IPS-NIHi7 (cell line): ENCODE measurements around the gene MTMR11.
"Not testable (repeated sequence)": the region's sequence is repeated elsewhere in the genome, so short reads cannot be mapped to it uniquely, and the experiment has no call there.

Source experiments
- DNase-seq: peaks from one replicate; pipeline ENCODE4 v3.0.0; 2012; ENCODE audit warnings: mixed read lengths; ENCODE audit errors: extremely low spot score

The MTMR11 gene

GRCh38 chr1:149936170-149936991 lies at the start of gene MTMR11:
TSS of gene MTMR11 (minus strand) at chr1:149936879. CDS start at chr1:149936647, 232 bp downstream.
- peak; percentile 47 for DNase-seq

DNA sequence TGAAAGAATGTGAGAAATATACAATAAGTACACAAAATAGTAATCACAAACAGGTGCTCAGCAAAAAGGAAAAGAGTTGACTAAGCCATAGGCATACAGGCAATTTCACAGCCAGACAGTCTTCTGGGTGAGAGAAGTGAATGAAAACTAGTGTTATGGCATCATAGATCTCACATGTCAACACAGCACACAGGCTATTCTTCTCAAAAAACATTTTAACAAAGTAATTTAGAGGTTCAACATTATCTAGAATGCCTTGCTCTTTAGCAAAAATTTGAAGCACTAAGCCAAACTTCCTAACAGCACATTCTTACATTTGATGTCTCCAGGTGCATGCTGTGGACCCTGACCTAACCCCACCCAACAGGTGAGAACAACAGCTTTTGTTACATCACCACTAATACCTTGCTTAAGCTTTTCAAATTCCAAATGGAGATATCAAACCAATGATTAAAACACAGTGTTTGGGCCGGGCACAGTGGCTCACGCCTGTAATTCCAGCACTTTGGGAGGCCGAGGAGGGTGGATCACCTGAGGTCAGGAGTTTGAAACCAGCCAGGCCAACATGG lies 43.4 kb upstream of the MTMR11 start:
- DNase-seq: no peak

DNA sequence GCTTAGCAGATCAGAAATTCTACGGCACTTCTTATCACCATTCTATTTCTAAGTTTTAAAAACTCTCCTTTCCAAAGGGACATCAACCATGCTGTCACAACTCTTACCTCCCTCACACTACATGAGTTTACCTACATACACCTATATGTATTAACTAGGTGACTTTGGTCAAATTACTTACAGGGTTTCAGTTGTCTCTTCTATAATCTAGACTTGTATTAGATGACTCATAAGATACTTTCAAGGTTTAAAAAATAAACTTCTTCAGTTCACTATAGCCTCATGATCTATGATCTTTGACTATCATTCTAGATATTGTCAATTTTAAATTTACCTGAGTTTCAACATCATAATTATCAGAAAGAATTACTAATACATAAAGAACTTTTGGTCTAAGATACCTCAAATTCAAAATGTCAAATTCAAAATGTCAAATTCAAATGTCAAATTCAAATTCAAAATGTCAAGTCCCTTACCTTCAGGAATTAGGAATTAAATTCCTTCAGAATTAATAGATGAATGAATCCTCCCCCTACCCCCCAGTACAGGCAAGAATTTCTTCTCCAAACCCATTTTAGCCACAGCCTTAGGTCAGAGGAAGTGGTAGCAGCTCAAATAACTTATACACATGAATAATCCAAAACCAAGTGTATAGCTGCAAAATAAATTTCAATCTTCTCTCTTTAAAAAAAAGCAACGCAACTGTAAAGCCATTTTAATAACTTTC lies 42.7 kb upstream of the MTMR11 start:
- no peak for DNase-seq

- DNase-seq: no peak
Measured at GRCh38 chr1:149978547-149979023, 41.9 kb upstream of the MTMR11 start.

DNA sequence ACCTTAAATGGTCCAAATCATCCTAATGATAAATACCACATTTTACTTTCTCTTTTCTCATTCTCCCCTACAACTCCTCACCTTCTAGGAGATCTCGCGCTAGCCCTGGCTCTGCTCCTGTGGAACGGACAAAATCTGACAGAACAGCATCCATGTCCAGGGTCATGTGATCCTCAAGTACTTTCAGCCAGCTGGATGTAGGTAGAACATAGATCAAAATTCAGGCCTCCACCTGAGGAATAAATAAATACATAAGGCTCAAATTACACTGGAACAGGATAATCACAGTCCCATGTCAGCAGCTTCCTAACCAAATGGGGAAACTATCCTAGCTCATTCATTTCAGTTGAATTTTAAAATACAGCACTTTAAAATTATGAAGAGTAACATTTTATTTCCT lies 40.7 kb upstream of the MTMR11 start:
- DNase-seq: no peak

GRCh38 chr1:149972547-149972946 lies 35.9 kb upstream of the MTMR11 start:
- no peak for DNase-seq

DNA sequence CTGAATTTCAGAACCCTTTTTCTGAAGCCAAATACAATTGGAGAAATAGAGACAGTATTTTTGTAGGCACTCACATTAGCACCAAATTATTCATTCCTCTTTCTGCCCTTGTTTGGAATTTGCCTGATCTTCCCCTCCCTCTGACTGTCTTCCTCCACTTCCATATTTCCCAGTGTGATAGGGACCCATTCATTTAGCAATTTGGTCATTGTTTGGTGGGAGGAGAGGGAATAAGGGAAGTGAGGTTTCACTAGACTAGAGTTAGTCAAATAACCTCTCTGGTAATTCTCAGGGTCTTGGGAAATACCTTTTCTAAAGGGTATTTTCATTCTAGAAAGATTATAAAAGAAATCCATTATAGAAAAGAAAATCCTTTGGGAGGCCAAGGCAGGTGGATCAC lies 31.0 kb upstream of the MTMR11 start:
- no peak for DNase-seq

- no peak for DNase-seq
Measured at GRCh38 chr1:149967041-149967440, 30.4 kb upstream of the MTMR11 start.

GRCh38 chr1:149966405-149966804 lies 29.7 kb upstream of the MTMR11 start:
- no peak for DNase-seq

DNA sequence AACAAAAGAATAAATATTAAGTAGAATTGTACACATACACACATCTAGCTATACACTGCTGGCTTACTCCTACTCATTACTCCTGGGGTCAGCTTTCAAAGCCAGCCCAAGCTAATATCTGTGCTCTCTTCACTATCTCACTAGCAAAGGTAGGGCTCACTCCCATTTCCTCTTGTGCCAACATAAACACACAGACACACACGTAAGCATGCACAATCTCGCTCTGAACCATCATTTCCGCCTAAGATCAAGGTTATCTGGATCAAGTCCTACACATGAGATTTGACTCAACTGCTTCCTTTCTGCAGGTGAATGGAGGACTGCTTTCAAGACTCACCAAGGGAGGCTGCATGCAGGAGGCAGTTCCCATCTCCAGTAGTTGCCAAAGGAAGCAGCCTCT lies 28.8 kb upstream of the MTMR11 start:
- no peak for DNase-seq

GRCh38 chr1:149963358-149963757 lies 26.7 kb upstream of the MTMR11 start:
- no peak for DNase-seq

DNA sequence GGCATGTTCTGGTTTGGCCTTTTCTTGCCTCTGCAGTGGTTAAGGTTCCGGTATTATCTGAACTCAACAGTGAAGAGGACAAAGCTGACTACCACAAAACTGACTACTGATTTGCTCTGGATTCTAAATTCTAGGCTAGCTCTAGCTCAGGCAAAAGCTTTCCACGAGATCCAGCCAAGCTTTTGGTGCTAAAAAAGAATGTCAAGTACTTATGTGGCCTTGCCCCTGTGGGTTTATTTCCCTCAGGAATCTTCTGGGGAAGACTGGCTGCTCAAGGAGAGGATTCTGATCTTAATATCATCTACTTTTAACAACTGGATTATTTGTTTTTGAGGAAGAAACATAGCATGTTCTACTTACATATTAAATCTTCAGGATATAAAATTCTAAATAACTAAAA lies 26.1 kb upstream of the MTMR11 start:
- no peak for DNase-seq

- peak; percentile 65 for DNase-seq
Measured at GRCh38 chr1:149962039-149962647, 25.5 kb upstream of the MTMR11 start.

- DNase-seq: not testable (repeated sequence)
Measured at GRCh38 chr1:149957548-149957947, 20.9 kb upstream of the MTMR11 start.

- no peak for DNase-seq
Measured at GRCh38 chr1:149949911-149950310, 13.2 kb upstream of the MTMR11 start.

GRCh38 chr1:149945206-149945605 lies 8.5 kb upstream of the MTMR11 start:
- no peak for DNase-seq

- no peak for DNase-seq
Measured at GRCh38 chr1:149942885-149943284, 6.2 kb upstream of the MTMR11 start.

DNA sequence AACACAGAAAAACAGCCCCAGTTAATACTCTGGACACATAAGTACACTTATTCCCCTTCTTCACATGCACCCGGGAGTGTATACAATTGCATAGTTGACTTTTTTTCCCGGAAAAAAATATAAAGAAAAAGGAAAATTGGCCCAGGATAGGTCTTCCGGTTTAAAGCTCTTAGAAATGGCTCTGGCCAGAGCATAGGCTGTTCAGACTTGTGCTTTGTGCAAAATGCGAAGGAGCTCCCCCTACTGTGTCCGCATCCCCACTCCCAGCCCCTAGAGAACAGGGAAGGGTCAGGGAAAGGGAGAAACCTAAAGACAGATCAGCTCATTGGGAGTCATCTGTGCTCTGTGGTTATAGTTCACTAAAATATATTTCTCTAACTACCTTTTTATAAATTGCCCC lies 5.5 kb upstream of the MTMR11 start:
- peak; percentile 85 for DNase-seq

DNA sequence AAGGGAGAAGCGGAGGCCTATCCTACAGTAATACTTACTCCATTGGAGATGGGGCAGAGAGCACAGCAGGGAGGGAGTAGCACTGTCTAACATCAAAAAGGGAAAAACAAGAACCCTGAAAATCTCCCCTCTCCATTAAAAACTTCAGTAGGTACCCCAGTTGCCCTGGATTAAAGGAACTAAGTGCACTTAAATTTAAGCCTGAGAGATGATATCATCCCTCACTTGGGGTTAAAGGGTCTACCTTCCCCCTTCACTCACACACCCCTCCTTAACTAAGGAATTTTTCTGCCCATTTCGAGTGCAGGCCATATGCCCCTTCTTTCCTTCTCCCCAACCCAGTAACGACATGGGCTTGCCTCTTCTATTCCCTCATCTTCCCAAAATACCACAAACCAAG lies 3.7 kb upstream of the MTMR11 start:
- DNase-seq: no peak

DNA sequence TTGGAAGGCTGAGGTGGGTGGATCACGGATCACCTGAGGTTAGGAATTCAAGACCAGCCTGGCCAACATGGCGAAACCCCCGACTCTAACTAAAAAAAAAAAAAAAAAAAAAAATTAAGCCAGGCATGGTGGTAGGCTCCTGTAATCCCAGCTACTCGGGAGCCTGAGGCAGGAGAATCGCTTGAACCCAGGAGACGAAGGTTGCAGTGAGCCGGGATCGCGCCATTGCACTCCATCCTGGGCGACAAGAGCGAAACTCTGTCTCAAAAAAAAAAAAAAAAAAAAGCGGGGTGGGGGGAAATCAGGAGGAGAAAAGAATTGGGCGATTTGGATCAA lies 2.0 kb upstream of the MTMR11 start:
- not testable (repeated sequence) for DNase-seq

DNA sequence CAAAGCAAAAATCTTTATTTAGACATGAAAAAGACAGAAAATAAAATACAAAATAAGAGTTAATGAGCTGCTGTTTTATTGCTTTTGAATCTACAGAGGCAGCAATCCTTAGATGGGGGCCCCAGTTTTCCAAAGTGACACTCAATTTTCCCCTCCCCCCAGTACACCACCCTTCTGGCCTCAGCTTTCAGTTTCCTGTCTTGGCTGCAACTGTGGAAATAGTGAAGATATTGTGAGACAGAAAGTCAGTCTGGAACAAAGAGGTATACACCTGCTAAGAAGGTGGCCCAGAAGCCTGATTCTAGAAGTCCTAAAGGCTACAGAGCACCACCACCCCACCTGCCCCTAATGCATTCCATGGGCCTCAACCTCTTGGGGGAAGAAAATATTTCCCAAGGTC lies 1.1 kb upstream of the MTMR11 start:
- no peak for DNase-seq

GRCh38 chr1:149936992-149937705 lies 470 bp upstream of the MTMR11 start:
- DNase-seq: peak; percentile 44
